Bronchial epithelial cell (primary cell): Measurements from ENCODE around the gene BGN. TPM values are rescaled to one million over a fixed set of nuclear protein-coding genes. Genes with fewer than 3 reads are reported as not detected.

ENCODE experiments used
- DNase-seq: peaks from one replicate; pipeline ENCODE4 v3.0.0-alpha.2; 2010; ENCODE audit warnings: low read depth
- FAIRE-seq: peaks from 2 replicates; lab custom pipeline; 2011; peaks lifted over from hg19 to GRCh38; lab: Jason Lieb, UNC
- H3K27me3 ChIP-seq: 2 replicates; pipeline ENCODE4 v1.5.1; 2011; ENCODE audit warnings: low read length; ENCODE audit not compliant: control insufficient read depth, insufficient read depth
- H3K36me3 ChIP-seq: 2 replicates; pipeline ENCODE4 v1.5.1; 2011; ENCODE audit warnings: low read length; ENCODE audit not compliant: control insufficient read depth, insufficient read depth
- H3K4me3 ChIP-seq: 2 replicates; pipeline ENCODE4 v1.5.1; 2011; ENCODE audit warnings: mild to moderate bottlenecking, low read depth, low read length, control low read depth
- total RNA-seq: library from RNA; depleted of rRNA; stranded (reverse); fragments of >200 nt; gene quantifications from 2 replicates; pipeline ENCODE4 v1.2.1, GENCODE V29; 2014
- TF ChIP-seq, protein P1 (sequence below): IDR thresholded peaks from 2 replicates; pipeline ENCODE4 v1.5.1; 2011; ENCODE audit warnings: mild to moderate bottlenecking, moderate library complexity, low read length, control low read depth, inconsistent platforms; ENCODE audit not compliant: insufficient read depth, severe bottlenecking

The BGN gene
- total RNA-seq, 1 donor from 2014 or later: 0.26 TPM

DNA sequence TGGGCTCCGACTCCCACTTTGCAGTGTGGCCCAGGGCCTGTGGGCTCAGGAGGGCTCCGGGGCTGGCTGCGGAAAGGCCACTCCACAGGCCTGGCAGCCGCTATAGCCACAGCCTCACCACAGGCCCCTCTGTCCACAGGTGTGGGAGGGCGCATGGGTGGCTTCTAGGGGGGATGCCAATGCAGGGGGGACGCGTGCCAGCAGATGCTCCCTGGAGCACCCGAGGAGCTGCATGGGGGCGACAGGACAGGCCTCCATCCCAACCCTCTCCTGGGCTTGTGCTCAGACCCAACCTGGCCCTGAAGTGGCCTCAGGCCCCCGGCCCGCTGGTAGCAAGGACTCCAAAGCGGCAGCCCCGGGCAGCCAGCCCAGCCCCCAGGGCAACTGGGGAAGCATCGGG, 8.0 kb downstream of the BGN start:
- Histone ChIP-seq H3K36me3 (no peaks in the 10 kb centered on the region), H3K4me3 (no peak overlapping the region), H3K27me3 (no peaks in the 10 kb centered on the region)
- TF ChIP-seq, protein P1, sequence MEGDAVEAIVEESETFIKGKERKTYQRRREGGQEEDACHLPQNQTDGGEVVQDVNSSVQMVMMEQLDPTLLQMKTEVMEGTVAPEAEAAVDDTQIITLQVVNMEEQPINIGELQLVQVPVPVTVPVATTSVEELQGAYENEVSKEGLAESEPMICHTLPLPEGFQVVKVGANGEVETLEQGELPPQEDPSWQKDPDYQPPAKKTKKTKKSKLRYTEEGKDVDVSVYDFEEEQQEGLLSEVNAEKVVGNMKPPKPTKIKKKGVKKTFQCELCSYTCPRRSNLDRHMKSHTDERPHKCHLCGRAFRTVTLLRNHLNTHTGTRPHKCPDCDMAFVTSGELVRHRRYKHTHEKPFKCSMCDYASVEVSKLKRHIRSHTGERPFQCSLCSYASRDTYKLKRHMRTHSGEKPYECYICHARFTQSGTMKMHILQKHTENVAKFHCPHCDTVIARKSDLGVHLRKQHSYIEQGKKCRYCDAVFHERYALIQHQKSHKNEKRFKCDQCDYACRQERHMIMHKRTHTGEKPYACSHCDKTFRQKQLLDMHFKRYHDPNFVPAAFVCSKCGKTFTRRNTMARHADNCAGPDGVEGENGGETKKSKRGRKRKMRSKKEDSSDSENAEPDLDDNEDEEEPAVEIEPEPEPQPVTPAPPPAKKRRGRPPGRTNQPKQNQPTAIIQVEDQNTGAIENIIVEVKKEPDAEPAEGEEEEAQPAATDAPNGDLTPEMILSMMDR: no peak
- DNase-seq (no peak), FAIRE-seq (no peak)

DNA sequence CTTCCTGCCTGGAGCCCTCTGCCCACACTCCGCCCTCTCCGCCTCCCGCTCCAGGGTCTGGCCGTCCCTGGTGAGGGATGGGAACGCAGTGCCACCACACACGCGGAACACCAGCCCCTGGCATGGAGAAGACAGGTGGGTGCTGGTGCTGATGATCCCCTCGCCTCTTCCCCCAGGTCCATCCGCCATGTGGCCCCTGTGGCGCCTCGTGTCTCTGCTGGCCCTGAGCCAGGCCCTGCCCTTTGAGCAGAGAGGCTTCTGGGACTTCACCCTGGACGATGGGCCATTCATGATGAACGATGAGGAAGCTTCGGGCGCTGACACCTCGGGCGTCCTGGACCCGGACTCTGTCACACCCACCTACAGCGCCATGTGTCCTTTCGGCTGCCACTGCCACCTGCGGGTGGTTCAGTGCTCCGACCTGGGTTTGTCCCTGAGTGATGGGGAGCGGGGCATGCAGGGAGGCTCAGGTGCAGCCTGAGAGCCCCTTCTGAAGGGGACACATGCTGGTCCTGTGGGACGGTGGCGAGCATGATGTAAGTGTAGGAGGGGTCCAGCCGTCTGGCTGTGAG, 9.8 kb downstream of the BGN start:
- TF ChIP-seq, protein P1: no peak
- H3K4me3 ChIP-seq: no peak overlapping the region
- DNase-seq (no peak), FAIRE-seq (no peak)
- H3K27me3 ChIP-seq: no peaks in the 10 kb centered on the region
- H3K36me3 ChIP-seq: no peaks in the 10 kb centered on the region

DNA sequence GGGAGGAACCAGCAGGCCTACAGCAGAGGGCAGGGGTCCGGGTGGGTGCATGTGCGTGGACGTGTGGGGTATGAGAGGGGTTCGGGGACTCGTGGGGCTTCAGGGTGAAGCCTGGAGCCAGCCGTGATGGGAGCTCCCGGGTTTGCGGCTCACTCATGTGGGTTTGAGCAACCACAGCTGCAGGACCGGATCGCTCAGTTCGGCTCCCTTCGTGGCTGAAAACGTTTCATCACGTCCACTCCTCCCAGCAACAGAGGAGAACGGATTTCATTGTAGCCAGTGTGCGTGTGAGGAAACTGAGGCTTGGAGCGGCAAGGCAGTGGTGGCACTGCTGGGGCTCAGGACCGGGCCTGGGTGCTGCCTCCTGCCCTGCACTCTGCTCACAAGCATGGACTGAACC, 10.6 kb downstream of the BGN start:
- FAIRE-seq: no peak
- no peaks in the 10 kb centered on the region for H3K27me3 ChIP-seq
- no peak overlapping the region for H3K4me3 ChIP-seq
- TF ChIP-seq, protein P1: no peak
- DNase-seq: no peak
- H3K36me3 ChIP-seq: no peaks in the 10 kb centered on the region

DNA sequence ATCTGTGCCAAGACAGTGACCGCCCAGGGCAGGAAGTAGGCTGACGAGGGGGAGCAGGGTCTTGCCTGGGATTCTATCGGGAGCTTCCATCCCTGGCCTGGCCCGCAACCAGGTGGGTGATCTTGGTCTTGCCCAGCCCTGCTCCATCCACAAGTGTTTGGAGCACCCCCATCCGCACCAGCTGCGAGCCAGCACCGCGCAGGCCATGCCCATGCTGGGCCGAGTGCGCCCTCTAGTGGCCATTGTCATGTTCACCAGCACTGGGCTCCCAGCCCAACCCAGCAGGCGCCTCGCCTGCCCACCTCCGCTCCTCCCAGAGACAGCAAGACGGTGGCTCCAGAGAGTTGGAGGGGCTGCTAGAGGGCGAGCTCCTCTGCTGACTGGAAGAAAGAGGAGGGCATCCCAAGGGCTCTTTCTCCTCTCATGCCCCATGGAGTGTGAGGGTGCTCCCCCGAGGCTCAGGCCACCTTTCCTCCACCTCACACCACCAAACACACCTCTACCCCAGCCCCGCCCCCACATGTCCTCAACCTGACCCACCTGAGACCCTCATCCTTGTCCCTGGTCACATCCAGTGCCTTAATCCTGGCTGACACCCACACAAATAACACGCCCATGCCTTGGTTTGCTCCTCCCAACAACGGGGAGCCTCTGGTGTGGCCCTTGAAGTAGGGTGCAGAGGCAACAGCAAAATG, 12.9 kb downstream of the BGN start:
- DNase-seq (peak; percentile 33), FAIRE-seq (no peak)
- TF ChIP-seq, protein P1: peak; percentile 82
- H3K4me3 ChIP-seq: no peak overlapping the region
- no peaks in the 10 kb centered on the region for H3K36me3 ChIP-seq
- no peaks in the 10 kb centered on the region for H3K27me3 ChIP-seq

DNA sequence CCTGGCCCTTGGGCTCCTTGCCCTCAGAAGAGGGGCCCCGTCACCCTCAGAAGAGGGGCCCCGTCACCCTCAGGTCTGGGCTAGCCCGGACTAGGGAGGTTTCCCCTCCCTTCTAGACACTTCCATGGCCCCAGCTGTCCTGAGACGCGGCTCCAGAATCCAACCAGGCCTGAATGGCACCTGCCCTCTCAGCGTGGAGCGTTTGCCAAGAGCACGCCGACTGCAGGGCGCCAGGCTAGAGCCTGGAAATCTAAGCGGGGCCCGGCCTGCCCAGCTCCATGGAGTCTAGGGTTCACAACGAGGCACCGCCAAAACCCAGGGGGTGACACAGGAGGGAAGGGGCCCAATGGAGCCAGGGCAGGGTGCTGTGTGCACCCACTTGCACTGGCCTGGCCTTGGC, 14.8 kb downstream of the BGN start:
- Histone ChIP-seq H3K36me3 (no peaks in the 10 kb centered on the region), H3K27me3 (no peaks in the 10 kb centered on the region), H3K4me3 (no peak overlapping the region)
- FAIRE-seq (no peak), DNase-seq (no peak)
- TF ChIP-seq, protein P1: no peak
